Kidney glomerular epithelial cell (primary cell): Measurements from ENCODE around the gene NFYC.

Experiments used
- DNase-seq: peaks from one replicate; lab custom pipeline; 2025; lab: John Stamatoyannopoulos, UW

NFYC gene

GRCh38 chr1:40691538-40692428, at the start of gene NFYC:
Gene NFYC, plus strand, starts transcription at chr1:40691704. Its CDS starts 47,140 bp downstream, at chr1:40738844.
- DNase-seq: peak; percentile 96

DNA sequence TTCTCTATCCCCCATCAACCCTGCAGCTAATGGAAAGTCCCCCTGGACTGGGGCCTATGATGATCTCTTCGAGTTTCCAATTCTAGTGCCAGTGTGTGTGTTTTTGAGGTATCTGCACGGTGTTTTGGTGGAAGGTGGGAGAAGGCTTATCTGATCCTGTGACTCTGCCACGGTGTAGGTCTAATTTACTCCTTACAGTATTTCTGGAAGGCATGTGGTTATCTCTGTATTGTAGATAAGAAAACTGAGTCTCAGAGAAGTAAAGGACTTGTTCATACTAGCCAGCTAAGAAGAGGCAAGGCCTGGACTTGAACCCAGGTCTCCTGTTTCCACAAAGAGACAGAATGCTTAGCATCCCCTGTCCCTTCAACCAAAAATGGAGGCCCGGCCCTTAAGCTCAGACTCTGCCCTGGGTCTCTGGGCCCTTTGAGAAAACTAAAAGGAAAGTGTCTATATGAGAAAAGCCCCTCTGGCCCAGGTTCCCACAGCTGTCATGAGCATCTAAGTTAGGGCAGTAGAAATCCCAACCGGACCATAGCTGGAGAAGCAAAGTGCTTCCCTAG, 46.3 kb upstream of the NFYC start:
- DNase-seq: no peak

DNA sequence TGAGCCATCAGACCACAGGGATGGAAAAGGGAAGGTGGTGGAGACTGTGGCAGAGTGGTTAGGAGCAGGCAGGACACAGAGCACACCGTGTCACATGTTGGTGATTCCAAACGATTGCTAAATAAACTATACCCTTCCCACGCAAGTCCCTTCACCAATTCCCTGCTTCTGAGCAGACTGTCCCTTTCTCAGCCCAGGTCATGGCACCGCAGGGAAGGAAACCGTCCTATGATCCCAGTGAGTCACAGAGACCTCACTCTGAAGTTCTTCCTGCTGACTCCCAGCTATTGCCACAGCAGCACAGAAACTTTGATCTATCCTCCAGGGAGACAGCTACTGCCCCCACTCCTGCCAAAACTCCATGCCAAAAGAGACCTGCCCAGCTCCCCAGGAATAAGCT, 45.2 kb upstream of the NFYC start:
- no peak for DNase-seq

DNA sequence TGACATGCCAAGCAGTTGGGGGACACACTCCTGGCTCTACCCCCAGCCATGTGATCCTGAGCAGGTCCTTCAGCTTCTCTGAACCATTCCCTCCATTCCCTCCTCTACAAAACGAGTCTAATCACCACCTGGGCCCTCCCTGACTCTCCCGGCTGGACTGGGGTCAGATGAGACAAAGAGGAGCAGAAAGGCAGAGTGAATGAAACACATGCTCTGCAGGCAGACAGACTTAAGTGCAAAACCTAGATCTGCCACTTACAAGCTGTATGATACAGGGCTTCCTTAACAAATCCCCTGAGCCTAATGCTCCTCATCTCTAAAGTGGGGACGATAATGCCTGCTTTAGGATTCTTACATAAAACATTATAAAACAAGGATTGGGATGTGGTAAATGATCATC, 43.3 kb upstream of the NFYC start:
- DNase-seq: no peak

GRCh38 chr1:40648928-40649591, 42.4 kb upstream of the NFYC start:
- no peak for DNase-seq

DNA sequence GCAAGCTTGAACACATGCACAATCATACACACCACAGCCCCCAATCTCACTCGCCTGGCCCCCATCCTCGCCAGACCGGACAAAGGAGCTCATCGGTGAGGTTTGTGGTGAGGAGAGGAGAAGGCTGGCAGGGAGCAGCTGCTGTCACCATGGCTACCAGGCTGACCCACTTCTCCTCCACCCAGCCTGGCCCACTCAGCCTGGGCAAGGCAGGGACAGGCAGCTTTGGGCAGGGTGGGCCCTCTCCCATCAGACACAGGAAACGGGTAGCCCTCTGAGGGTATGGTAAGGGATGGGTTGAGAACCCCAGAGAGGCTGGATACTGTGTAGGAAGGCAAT, 41.9 kb upstream of the NFYC start:
- no peak for DNase-seq

- DNase-seq: no peak
These were observed 41.4 kb upstream of the NFYC start for GRCh38 chr1:40650075-40650474.

GRCh38 chr1:40651138-40651857, 40.2 kb upstream of the NFYC start:
- DNase-seq: no peak

DNA sequence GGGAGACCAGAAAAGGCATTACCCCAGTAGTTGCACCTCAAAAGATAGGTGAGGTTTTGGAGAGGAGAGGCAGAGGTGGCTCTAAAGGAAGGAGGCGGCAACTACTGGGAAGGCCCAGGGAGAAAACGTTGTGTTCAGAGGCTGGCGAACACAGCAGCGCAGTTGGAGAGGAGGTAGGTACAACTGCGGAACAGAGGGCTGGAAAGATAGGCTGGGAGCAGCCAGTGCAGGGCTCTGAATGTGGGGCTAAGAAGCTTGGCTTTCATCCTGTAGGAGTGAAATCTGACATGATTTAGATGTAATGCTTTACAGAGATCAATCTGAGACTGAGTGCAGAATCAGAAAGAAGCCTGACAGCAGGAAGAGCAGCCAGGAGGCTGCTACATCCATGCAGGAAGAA, 39.0 kb upstream of the NFYC start:
- DNase-seq: no peak

DNA sequence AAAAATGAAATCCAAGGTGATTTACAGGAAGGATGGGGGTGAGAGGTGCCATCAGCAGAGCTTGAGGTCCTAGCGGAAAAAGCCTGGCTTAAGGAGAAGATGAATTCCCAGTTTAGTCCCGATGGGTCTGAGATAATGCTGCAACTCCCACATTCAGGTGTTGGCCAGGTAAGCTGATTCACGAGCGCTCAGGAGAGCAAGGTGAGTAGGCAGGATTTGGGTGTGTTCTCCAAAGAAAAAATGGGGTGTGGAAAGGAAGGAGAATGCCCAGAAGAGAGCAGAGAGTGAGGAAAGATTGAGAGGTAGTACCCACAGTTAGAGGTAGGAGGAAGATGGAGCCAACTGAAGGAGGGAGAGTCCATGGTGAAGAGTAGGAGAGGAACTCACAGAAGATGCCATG, 38.5 kb upstream of the NFYC start:
- no peak for DNase-seq

GRCh38 chr1:40653851-40654537, 37.5 kb upstream of the NFYC start:
- no peak for DNase-seq

- DNase-seq: no peak
These were observed 34.5 kb upstream of the NFYC start for GRCh38 chr1:40657046-40657445.

GRCh38 chr1:40658751-40659648, 32.5 kb upstream of the NFYC start:
- no peak for DNase-seq

DNA sequence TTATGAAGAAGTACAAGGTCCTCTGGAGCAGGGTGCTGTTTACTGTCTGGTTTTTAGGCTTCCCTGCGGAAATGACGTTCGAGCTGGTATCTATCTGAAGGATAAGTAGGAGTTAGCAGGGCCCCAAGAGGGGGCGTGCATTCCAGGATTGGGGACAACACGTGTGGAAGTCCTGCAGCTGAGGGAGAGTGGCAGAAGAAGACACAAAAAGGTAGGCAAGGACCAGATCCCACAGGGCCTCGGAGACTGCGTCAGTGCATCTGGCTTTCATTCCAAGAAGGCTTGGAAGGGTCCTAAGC, 31.9 kb upstream of the NFYC start:
- DNase-seq: no peak

DNA sequence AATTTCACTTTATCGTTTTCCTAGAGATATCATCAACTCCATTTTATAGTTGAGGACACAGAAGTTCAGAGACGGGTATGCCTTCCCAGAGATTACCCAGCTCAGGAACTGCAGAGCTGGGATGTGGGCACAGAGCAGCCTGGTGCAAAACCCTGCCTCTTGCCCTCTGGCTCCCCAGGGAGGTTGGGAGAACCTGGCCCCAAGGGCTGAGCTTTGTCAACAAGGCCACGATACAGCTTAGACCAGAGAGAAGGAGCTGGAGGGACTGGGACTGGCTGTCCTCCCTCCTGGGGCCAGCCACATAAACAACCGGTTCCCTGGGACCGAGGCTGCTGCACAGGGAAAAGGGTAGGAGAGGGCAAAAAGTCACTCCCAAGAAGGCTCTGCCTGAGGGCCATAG, 29.8 kb upstream of the NFYC start:
- no peak for DNase-seq

DNA sequence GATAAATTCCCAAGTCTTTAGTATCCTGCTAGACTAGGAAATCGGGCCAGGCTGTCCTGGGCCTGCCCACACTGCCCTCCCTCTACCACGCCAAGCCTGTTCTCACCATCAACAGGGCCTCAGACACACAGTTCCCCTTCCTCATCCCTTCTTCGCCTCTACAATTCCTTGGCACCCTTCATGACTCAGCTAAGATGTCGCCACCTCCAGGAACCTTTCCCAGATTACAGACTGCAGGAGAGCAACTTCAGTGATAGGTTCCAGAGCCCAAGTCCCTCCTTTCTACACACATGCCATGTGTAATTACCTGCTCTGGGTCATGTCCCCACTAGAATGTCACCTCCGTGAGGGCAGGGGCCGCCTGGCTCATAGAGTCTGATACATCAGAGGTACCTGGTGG, 29.4 kb upstream of the NFYC start:
- no peak for DNase-seq

GRCh38 chr1:40662864-40663263, 28.6 kb upstream of the NFYC start:
- DNase-seq: peak; percentile 1

- DNase-seq: no peak
These were observed 28.0 kb upstream of the NFYC start for GRCh38 chr1:40663324-40664166.

- no peak for DNase-seq
These were observed 27.4 kb upstream of the NFYC start for GRCh38 chr1:40664167-40664537.

DNA sequence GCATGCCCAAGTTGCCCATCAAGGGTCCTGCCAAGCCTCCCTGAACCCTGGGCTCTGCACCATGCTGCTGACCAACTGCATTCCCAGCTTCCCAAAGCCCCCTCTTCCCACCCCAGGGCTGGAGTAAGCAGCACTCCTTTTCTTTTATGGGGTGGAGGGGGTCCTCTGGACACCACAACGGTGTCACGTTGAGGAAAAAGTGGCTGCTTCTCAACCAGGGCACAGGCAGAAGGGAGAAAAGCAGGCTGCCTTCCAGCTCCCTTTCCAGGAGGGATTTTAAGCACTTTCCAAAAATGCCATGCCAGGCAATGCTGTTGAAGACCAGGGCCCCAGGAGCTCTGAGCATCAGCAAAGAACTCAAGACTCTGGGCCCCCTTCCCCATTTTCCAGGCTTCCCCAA, 26.7 kb upstream of the NFYC start:
- no peak for DNase-seq
